Coronary artery (tissue), 2 donors: ENCODE results near the gene NPFF.

Source experiments
- DNase-seq: peaks from one replicate; pipeline ENCODE4 v3.0.0-alpha.2; 2017; ENCODE audit warnings: low spot score
- H3K27ac ChIP-seq, 2 donors: fragments of 200-600 bp; sonication (generic); one replicate each; pipeline ENCODE4 v1.5.1; 2016 to 2019
- H3K4me3 ChIP-seq: fragments of 200-600 bp; sonication (generic); 2 replicates; pipeline ENCODE4 v1.5.1; 2016; ENCODE audit warnings: mild to moderate bottlenecking, moderate library complexity
- CTCF ChIP-seq: fragments of 200-600 bp; sonication (generic); IDR thresholded peaks from one replicate; pipeline ENCODE4 v1.5.1; 2019; ENCODE audit warnings: antibody characterized with exemption

NPFF gene

GRCh38 chr12:53513712-53514410 is 6.6 kb upstream of the NPFF start:
- no peak for DNase-seq
- TF ChIP-seq CTCF: no peak
- Histone ChIP-seq H3K4me3 (no peak overlapping the region), H3K27ac (no peak overlapping the region)

- Histone ChIP-seq H3K4me3 (no peak overlapping the region), H3K27ac (no peak overlapping the region)
- TF ChIP-seq CTCF: no peak
- DNase-seq: no peak
These were observed 3.0 kb upstream of the NPFF start for GRCh38 chr12:53510181-53510812.

GRCh38 chr12:53508534-53509170 is 1.4 kb upstream of the NPFF start:
- Histone ChIP-seq H3K27ac (peak overlapping the region in 1 of 2 donors; percentile 46), H3K4me3 (no peak overlapping the region)
- TF ChIP-seq CTCF: peak; percentile 87
- DNase-seq: peak; percentile 86

GRCh38 chr12:53507603-53507885 is 260 bp upstream of the NPFF start:
- DNase-seq: no peak
- peak overlapping the region in 1 of 2 donors; percentile 99 for H3K27ac ChIP-seq
- TF ChIP-seq CTCF: no peak
- no peak overlapping the region for H3K4me3 ChIP-seq

- H3K27ac ChIP-seq: peak overlapping the region; percentile 42 to 99
- no peak for DNase-seq
- TF ChIP-seq CTCF: no peak
- no peak overlapping the region for H3K4me3 ChIP-seq
These were observed 866 bp downstream of the NPFF start for GRCh38 chr12:53506450-53506785.

GRCh38 chr12:53505555-53506449 is 1.5 kb downstream of the NPFF start:
- Histone ChIP-seq H3K4me3 (no peak overlapping the region), H3K27ac (peak overlapping the region; percentile 70 to 99)
- TF ChIP-seq CTCF: no peak
- DNase-seq: no peak
